Left forelimb (tissue), 1 donor: ENCODE results near the gene OR10A7.
"Not testable (repeated sequence)": the region's sequence is repeated elsewhere in the genome, so short reads cannot be mapped to it uniquely, and the experiment has no call there.

ENCODE experiments used
- DNase-seq: peaks from one replicate; pipeline ENCODE4 v3.0.0-alpha.2; 2018; ENCODE audit warnings: low spot score

Gene OR10A7, protein sequence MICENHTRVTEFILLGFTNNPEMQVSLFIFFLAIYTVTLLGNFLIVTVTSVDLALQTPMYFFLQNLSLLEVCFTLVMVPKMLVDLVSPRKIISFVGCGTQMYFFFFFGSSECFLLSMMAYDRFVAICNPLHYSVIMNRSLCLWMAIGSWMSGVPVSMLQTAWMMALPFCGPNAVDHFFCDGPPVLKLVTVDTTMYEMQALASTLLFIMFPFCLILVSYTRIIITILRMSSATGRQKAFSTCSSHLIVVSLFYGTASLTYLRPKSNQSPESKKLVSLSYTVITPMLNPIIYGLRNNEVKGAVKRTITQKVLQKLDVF

DNA sequence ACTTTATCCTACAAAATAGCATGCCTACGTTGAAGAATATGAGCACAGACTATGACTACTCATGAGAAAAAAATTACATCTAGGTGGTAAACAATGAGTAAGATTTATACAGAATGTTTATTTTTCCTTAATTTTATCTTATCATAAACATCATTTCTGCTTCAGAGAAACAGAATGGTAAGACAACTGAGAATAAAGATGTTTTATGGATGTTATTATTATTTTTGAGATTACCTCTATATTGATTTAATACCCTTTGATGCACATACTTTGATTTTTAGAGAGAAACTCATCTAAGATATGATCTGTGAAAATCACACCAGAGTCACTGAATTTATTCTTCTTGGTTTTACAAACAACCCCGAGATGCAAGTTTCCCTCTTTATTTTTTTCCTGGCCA, at the start of gene OR10A7:
TSS of gene OR10A7 (plus strand) at position 301 of the 400 bp plus-strand sequence. CDS start at position 301, 0 bp downstream.
- no peak for DNase-seq

DNA sequence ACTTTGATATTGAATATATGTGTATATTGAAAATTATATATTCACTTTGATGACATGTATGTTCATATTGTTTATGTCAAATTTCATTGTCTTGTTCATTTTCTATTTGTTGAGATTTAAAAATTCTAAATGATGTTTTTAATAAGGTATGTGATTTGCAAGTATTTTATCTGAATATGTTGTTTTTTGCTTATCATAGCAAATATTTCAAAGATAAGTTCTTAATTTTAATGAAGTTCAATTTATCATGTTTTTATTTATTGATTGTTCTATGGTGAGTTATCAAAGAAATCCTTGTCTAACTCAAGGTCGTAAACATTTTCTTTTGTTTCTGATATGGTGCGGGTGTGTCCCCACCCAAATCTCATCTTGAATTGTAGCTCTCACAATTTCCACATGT, 49.4 kb upstream of the OR10A7 start:
- DNase-seq: no peak

DNA sequence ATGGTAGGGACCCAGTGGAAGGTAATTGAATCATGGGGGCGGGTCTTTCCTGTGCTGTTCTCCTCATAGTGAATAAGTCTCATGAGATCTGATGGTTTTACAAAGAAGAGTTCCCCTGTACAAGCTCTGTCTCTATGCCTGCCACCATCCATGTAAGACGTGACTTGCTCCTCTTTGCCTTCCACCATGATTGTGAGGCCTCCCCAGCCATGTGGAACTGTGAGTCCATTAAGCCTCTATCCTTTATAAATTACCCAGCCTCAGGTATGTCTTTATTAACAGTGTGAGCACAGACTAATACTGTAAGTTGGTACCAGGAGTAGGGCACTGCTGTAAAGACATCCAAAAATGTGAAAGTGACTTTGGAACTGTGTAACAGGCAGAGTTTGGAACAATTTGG, 49.0 kb upstream of the OR10A7 start:
- not testable (repeated sequence) for DNase-seq

DNA sequence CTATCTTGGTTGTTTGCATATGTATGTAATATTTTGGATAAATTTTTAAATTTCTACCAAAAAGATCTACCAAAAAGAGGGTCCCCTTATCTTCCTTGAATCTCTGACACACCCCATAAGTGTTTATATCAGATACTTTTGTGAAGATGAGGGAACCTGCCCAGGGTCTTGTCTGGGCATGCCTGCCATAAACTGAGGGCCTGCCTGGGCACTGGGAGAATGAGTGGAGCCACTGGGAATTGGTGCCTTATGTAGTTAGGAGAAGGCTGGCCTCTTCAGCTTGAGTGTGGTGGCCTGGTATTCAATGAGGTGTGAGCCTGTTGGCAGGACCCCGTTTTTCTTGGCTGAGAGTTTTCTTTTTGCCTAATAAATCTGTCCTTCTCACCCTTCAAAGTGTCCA, 48.1 kb upstream of the OR10A7 start:
- no peak for DNase-seq

DNA sequence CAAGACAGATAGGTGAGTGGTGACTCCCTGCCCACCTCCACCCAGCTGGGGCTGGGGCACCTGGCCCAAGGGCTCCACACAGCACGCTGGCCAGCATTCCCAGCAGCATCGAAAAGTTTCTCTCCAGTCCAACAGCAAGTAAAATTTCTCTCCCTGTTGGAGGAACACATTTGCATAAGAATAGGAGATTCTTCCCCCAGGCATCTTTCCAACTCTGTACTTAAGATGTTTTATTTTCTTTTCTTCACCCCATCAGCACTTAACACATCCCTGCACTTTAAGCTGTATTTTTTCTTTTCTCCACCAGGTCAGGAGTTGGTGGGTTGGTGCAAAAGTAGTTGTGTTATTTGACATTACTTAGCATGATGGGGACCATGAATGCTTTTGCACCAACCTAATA, 47.4 kb upstream of the OR10A7 start:
- no peak for DNase-seq

DNA sequence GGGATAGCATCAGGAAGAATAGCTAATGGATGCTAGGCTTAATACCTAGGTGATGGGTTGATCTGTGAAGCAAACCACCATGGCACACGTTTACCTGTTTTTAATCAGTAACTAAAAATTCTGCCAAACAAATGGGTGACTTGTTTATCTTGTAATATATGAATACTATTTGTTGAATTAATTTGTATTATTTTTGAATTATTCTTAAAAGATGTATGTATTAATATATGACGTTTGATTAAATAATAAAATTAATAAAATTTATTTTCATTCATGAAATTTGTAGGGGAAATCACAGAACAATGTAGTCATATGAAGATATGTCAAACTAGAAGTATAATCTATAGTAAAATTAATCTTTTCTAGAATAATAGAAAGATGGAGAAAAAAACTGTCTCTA, 32.3 kb upstream of the OR10A7 start:
- DNase-seq: no peak

DNA sequence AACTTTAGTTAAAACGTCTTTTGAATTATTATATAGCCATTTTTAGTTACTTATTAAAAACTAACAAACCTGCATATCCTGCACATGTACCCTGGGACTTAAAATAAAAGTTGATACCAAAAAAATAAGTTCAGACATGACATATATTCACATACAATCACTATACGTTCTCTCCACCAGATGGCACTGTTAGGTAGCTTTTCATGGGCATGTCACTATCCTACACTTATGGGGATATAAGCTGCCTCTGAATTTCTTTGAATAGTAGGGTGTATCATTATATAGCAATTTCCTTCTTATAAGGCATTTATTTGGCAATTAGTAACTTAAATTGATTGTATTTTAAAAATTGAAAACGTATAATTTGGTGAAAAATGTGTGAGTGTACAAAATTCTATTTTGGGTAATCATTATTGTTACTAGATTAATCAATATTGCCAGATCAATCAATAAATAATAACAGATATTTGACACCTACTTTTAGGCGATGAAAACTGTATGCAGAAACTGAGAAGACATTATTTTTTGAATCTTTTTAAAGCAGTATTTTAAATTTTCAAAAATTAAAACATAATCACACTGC, 31.8 kb upstream of the OR10A7 start:
- DNase-seq: no peak

DNA sequence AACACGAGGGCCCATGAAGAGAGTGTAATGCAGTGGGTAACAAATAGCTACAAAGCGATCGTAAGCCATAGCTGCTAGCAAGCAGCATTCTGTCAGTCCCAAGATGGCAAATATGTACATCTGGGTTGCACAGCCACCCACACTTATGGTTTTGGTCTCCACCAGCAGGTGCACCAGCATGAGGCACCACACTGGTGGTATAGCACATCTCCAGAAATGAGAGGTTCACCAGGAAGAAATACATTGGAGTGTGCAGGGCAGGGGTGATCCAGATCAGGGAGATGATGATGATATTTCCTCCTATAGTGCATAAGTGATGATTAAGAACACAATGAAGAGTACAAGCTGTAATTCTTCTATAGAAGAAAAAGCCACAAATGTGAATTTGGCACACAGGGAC, 26.4 kb upstream of the OR10A7 start:
- DNase-seq: no peak

DNA sequence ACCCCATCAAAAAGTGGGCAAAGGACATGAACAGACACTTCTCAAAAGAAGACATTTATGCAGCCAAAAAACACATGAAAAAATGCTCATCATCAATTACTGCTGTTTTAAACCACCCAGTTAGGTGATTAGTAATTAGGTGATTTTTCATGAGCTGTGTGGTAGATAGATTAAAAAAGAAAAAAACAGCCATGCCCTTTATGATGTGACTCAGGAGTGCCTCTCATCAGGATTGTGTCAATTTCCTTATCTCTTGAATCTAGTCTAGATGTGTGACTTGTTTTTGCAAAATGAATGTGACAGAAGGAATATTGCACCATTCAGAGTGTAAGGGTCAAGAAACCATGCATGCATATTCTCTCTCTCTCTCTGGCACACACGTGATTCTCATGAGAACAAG, 5.7 kb downstream of the OR10A7 start:
- no peak for DNase-seq

DNA sequence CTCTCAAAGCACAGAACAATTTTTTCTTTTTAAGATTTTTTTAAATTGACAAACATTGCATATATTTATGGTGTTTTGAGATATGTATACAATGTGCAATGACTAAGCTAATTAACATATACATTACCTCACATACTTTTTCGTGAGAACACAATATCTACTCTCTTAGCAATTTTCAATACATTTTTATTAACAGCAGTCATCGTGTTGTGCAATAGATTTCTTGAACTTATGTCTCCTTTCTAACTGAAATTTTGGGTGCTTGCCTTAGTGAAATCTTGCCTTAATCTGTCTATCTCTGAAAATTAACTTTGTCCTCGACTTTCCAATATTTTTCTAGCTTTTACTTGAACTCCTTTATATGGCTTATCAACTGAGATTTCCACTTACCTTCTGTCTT, 6.8 kb downstream of the OR10A7 start:
- DNase-seq: no peak

DNA sequence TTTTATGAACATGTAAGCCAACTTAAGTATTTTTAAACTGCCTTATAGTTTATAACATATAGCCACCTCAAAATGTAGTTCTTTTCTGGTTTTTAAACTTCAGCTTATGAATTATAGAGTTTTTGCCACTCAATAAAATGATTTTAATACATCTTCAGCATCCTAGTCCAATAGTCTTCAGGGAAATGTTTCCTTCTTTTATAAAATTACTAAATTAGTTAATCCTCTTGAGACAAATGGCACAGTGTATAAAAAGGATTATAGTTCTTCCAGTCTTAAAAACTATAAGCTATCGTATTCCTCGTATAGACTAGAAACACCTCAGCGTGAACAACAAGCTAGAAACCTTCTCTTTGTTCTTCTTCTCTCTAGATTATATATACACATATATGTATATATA, 23.5 kb downstream of the OR10A7 start, which contains the start of gene OR6C74:
TSS of gene OR6C74 (plus strand) at position 301 of the 400 bp plus-strand sequence. CDS start 2,679 bp downstream, outside the sequence.
- no peak for DNase-seq

DNA sequence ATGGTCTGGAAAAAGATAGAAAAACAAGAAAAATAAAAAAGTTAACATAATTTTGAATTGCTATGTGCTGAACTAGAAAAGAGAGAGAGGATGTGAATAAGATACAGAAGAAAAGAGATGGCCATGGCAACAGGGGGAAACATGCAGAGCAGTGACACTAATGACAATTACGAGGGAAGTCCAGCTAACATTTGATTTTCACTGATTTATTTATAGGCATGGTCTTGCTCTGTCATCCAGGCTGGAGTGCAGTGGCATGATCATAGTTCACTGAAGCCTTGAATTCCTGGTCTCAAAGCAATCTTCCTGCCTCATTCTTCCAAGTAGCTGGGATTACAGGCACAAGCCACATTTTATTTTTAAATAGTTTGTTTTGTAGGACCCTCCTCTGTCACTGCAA, 25.3 kb downstream of the OR10A7 start:
- DNase-seq: no peak

DNA sequence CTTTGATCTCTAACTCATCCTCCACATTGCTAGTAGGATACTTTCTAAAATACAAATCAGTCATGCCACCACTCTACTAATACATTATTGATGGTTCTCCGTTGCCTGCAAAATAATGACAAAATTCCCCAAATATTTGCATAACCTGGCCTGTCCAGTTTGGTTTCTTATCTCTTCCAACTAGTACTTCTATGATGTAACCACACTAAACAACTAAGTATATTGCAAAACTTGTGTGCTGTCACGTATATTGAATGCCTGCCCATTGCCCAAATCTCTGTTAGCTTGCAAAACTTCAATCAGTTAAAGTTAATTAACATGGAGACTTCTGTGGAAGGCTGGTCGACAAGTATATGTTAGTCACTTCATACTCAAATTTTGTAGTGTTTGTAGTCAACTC, 30.1 kb downstream of the OR10A7 start:
- DNase-seq: no peak

DNA sequence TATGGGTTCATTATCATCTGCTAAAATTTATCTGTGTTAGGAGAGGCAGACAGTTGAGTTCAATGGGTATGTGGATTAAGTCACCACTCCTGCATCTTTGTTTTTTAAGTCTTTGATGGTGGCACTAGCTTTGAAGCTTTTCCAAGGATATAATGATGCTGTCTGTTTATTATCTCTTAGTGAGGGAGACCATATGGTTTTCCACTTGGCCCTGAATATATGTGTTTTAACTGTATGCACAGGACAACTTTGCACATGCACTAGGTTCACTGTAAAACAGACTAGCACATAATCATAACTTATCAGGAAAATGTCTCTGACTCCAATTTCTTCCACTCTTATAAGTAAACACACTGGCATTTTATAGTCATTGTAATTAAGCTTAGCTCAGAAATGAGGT, 32.5 kb downstream of the OR10A7 start:
- no peak for DNase-seq

DNA sequence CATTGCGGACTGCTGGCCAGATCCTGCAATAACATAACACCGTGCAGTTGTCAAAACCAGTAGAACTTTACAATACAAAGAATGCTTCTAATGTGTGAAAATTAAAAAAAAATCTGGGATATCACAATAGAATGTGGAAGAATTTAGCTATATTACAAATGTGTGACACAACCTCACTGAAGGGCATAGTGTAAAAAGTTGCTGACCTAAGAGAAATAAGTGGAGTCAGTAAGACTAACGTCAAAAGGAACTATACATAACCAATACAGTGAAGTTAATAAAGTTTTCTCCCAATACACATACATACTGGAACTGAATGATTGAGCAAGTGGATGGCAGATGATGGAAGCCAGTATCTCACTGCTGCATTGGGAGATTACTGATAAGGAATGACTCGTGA, 36.0 kb downstream of the OR10A7 start:
- no peak for DNase-seq

DNA sequence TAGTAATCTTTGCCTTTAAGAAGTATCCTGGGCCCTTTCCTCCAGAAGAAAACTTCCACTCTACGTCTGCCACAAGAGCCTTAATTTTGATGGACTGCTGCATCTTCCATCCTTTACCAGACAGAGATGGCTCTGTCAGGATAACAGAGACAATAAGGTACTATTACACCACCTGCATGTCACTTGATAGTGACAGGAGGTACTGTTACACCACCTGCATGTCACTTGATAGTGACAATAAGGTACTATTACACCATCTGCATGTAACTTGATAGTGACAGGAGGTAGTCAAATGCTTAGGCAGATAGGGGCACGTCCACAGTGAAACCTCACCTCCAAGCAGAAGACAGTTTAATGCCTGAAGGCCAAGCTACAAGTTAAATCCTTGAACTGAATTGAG, 37.5 kb downstream of the OR10A7 start:
- no peak for DNase-seq
